NCI-H1436 (cell line): ENCODE measurements around the gene GDPD3.

ENCODE experiments used
- DNase-seq: peaks from one replicate; lab custom pipeline; 2025; lab: John Stamatoyannopoulos, UW

Gene GDPD3

GRCh38 chr16:30095166-30096078 lies 17.9 kb downstream of the GDPD3 start:
- no peak for DNase-seq

- no peak for DNase-seq
Observed at GRCh38 chr16:30094541-30095165, 18.7 kb downstream of the GDPD3 start.

- peak; percentile 76 for DNase-seq
Observed at GRCh38 chr16:30092373-30093010, 20.8 kb downstream of the GDPD3 start.

GRCh38 chr16:30091474-30092372 lies 21.6 kb downstream of the GDPD3 start, which contains the start of gene TBX6:
TBX6 (minus strand) TSS chr16:30091924; CDS start chr16:30091193, 731 bp downstream.
- peak; percentile 89 for DNase-seq

DNA sequence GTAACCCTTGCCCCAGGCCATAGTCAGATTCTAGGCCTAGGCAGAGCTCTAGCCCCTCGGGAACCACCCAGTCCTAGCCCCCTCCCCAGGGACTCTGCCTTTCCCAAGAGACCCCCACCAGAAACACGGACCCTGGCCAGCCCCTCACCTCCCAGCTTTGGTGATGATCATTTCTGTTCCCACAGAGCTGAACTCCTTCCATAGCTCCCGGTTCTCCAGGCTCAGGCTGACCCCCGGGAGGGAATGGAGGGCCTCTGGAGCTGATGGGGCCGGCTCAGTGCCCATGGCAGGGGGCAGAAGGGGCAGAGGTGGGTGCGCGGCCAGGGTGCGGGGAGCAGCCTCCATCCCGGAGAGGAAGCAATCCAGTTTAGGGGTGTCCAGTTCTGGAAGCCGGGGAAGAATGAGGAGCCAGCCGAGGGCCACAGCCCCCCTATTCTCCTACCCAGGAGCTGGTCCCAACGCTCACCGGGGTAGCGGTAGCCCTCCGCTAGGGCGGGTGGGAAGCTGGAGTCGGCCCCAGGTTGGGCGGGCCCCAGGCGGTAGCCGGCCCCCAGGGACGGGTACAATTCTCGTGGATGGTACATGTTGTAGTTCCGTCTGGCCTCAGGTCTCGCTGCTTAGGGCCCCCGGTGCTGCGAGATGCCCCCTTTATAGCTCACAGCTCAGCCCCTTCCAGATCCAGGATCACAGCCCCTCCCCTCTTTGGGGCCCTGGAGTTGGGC lies 22.6 kb downstream of the GDPD3 start:
- peak; percentile 10 for DNase-seq

DNA sequence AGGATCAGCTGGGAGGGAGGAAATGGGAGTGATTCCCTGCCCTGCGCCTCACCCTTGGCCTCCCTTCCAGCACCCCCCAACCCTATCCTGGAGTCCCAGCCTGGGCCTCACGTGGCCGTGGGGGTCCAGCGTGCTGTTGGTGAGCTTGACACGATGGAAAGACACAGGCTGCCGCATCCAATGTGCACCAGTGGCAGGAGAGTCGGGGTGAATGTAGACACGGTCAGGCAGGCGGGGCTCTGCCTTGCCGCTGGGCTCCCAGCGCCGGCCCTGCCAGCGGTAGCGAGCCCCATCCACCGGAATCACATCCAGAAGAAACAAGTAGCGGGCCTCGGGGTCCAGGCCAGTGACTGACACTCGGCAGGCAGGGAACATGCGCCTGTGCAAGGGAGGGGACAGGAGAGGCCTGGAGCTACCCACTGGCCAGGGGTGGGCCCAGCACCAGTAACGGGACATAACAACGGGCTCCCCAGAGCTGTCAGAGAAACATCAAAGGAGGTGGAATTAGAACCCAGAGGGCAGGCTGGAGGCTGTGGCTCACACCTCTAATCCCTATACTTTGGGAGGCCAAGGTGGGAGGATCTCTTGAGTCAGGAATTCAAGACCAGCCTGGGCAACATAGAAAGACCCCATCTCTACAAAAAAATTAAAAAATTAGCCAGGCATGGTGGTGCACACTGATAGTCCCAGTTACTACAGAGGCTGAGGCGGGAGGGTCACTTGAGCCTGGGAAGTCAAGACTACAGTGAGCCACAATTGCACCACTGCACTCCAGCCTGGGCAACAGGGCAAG lies 24.3 kb downstream of the GDPD3 start:
- DNase-seq = no peak

DNA sequence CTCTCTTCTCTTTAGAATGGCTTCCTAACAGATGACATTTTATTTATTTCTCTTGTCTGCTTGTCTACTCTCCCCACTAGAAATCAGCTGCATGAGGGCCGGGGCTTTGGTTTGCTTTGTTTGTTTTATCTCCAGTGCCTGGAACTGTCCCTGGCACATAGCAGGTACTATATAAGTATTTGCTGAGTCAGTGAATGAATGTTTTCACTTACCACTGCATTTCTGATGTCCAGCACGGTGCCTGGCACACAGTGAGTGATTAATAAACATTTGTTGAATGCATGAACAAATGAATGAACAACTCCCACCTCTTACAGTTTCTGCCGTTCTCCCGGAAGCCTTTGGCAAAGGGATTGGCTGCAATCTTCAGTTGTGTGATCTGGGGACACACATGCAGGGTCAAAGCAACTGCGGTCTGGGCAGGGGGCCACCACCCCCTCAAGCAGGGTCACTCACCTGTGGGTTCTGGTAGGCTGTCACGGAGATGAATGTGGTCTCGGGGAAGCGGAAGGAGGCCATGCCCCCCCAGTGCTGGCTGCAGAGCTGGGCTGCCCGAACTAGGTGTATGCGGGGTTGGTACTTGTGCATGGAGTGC lies 25.0 kb downstream of the GDPD3 start:
- DNase-seq = no peak

GRCh38 chr16:30087181-30087898 lies 26.0 kb downstream of the GDPD3 start:
- DNase-seq = no peak

DNA sequence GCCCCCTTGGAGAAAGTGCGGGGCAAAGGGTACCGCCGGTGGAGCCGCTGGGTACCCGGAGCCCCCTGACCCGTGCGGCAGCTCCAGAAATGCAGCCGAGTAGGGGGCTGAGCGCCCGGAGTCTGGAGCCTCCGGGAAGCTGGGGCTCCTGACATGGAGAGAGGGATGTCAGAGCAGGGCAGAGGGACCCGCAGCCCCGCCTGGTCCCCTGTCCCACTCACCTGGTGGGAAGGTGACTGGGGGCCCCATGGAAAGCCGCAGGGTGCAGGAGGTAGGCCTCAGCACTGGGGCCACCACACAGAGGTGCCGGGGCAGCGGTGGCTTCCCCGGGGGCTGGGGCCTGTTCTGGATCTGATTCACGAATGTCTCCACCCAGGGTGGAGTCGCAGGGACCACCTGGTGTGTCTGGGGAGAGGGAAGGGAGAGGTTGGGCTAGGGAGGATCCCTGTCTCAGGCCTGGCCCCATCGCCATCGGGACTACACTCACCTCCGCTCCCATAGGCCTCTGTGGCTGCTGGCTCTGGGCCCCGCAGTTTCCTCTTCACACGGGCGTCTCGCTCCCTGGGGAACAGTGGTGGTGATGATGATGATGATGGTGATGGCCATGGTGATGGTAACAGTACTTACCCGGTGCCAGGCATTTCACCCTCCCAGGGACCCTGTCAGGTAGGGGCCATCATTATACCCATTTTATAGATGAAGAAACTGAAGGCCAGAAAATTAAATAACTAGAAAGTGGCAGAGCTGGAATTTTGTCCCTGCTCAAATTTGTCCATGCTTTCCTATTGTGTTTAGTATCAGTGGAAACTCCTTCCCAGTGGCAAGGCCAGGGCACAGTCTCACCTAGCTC lies 26.8 kb downstream of the GDPD3 start:
- DNase-seq = no peak

- no peak for DNase-seq
Observed at GRCh38 chr16:30085820-30086219, 27.5 kb downstream of the GDPD3 start.

- no peak for DNase-seq
Observed at GRCh38 chr16:30085247-30085646, 28.1 kb downstream of the GDPD3 start.

GRCh38 chr16:30084816-30085159 lies 28.5 kb downstream of the GDPD3 start:
- no peak for DNase-seq

DNA sequence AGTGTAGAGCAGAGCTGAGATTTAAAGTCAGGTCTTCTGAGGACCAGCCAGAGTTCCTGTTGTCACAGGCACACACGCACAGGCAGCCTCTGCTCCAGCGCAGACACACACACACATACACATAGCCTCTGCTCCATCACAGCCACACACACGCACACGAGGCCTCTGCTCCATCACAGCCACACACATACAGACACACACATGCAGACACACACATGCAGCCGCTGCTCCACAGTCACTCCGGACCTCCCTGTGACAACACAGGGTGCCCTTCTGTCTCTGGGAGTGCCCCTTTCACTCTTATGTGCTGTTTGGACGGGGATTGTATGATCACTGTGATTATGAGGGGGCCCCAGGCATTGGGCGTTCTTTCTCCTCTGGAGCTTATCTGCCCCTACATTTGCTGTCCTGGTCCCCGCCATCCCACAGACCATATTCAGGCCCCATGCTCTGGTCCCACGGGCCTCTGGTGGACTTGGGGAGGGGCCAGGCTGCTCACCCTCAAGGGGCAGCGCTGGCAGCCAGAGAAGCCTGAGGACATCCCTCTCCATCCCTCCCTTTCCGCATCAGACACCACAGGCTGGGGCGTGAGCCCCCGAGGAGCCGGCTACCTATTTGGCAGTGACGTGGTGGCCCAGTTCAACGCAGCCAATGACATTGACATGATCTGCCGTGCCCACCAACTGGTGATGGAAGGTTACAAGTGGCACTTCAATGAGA lies 29.1 kb downstream of the GDPD3 start:
- DNase-seq = no peak

DNA sequence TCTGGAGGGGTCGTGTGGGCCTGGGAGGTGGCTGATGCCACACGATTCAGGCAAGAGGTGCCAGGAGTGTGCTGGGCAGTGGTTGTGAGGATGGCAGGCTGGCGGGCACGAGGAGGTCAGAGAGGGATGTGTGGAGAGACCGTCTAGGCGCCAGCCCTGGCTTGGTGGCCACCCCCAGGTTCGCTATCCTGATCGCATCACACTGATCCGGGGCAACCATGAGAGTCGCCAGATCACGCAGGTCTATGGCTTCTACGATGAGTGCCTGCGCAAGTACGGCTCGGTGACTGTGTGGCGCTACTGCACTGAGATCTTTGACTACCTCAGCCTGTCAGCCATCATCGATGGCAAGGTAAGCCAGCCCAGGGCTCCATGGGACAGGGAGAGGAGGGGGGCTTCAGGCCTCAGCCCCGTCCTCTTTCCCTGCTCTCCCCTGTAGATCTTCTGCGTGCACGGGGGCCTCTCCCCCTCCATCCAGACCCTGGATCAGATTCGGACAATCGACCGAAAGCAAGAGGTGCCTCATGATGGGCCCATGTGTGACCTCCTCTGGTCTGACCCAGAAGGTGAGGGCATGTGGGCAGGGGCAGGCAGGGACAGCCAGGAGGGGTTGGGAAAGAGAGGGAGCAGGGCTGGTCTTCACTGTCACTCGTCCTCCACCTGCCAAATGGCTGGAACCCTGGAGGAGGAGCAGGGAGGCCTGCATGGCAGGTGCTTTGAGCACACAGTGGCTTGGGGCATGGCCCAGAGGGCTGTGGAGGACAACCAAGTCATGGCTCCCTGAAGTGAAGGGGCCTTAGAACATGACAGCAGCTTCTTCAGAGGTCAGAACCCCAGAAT lies 29.9 kb downstream of the GDPD3 start:
- DNase-seq = no peak

DNA sequence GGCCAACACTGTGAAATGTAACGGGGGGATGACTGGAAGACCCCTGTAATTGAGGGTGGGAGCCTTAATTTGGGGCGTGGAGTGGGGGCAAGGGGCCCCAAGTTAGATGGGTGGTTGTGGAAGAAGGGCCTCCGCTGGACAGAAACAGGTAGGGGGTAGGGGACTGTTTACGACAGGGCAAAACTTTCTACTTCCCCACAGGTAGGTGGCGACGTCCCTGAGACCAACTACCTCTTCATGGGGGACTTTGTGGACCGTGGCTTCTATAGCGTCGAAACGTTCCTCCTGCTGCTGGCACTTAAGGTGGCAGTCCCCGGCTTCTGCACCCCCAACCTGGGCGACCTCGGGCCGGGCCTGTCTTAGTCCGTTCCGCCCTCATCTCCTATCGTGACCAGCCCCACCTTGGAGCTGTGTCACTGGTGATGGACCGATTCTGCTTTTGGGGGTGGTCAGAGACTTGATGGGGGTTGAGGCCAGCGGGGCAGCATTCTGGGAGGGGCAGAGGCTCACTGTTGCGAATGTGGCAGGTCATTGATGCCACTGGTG lies 30.7 kb downstream of the GDPD3 start:
- no peak for DNase-seq

DNA sequence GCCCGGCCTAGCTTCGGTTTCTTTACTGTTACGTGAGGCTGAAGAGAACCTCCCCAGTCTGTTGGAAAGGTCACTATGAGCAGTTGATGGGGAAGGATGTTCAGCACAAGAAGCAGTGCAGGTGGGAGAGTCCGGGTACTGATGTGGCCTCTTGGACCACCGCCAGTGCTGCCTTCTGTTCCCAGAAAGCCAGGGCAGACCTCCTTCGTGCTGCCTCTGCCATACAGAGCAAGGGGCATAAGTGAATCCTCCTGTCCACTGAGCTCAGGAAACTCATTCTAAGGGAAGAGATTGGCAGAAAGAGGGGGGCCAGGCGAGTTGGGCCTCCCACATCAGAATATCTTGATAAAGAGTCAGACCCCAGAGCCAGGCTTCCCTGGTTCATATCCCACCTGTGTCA lies 33.9 kb downstream of the GDPD3 start:
- DNase-seq = no peak
